ENCODE measurements around the gene TCFL5.

GRCh38 chr20:62854121-62854520 lies 7.5 kb downstream of the TCFL5 start:
- no peak for TF ChIP-seq POLR2A (IDR thresholded peaks at IDR 0.05)
- no peak for TF ChIP-seq CTCF (IDR thresholded peaks at IDR 0.05)

Data from lower leg skin (tissue), 3 donors.